CD14-positive monocyte (primary cell): ENCODE data around the gene MYO5B. TPM values are rescaled to one million over a fixed set of nuclear protein-coding genes. Genes with fewer than 3 reads are reported as not detected.

ENCODE experiments used
- DNase-seq, 3 donors: peaks; one replicate each; pipeline ENCODE4 v3.0.0-alpha.2; 2011 to 2022
- H2AFZ ChIP-seq: 2 replicates; pipeline ENCODE4 v1.6.0; 2012; ENCODE audit warnings: mild to moderate bottlenecking, low read depth, low read length, inconsistent platforms; ENCODE audit not compliant: insufficient read depth, poor library complexity, severe bottlenecking
- H3K27ac ChIP-seq, 2 donors: 1 replicate in 1 of 2; 2 replicates in 1 of 2; pipeline ENCODE4 v1.5.1; 2012 to 2013; ENCODE audit warnings: low read length in 2 of 2, control low read depth in 1 of 2, inconsistent platforms in 1 of 2, low read depth in 1 of 2, mild to moderate bottlenecking in 1 of 2
- H3K27me3 ChIP-seq, 2 donors: one replicate each; pipeline versions ENCODE4 v1.6.0 to v1.6.1; 2011 to 2013; ENCODE audit warnings: low read length in 2 of 2; ENCODE audit not compliant: control insufficient read depth in 2 of 2, insufficient read depth in 2 of 2
- H3K36me3 ChIP-seq, 2 donors: replicated peaks in 1 of 2; 1 replicate in 1 of 2; 2 replicates in 1 of 2; pipeline versions ENCODE4 v1.5.1 to v1.6.1; 2012 to 2013; ENCODE audit warnings: low read length in 2 of 2, control low read depth in 1 of 2, inconsistent platforms in 1 of 2, mild to moderate bottlenecking in 1 of 2; ENCODE audit not compliant: insufficient read depth in 2 of 2, control insufficient read depth in 1 of 2
- H3K4me1 ChIP-seq, 2 donors: 1 replicate in 1 of 2; 2 replicates in 1 of 2; pipeline versions ENCODE4 v1.5.1 to v1.6.1; 2012 to 2013; ENCODE audit warnings: low read length in 2 of 2, control low read depth in 1 of 2, inconsistent platforms in 1 of 2, mild to moderate bottlenecking in 1 of 2, moderate library complexity in 1 of 2; ENCODE audit not compliant: insufficient read depth in 2 of 2, control insufficient read depth in 1 of 2
- H3K4me2 ChIP-seq: replicated peaks from 2 replicates; pipeline ENCODE3; 2012; ENCODE audit warnings: low read length, moderate library complexity, mild to moderate bottlenecking; ENCODE audit not compliant: poor library complexity, severe bottlenecking; ENCODE audit errors: extremely low read depth
- H3K4me3 ChIP-seq, 3 experiments: fragments of 200-600 bp in 1 of 3; sonication (generic) in 1 of 3; replicated peaks in 1 of 3; 1 replicate in 2 of 3; 2 replicates in 1 of 3; pipeline ENCODE4 v1.5.1; 2011 to 2013; ENCODE audit warnings: low read length in 3 of 3, mild to moderate bottlenecking in 3 of 3, control low read depth in 2 of 3, low read depth in 2 of 3, inconsistent platforms in 1 of 3, moderate library complexity in 1 of 3
- H3K79me2 ChIP-seq: 2 replicates; pipeline ENCODE4 v1.6.0; 2012; ENCODE audit warnings: mild to moderate bottlenecking, control low read depth, inconsistent platforms, low read length, moderate library complexity; ENCODE audit not compliant: insufficient read depth
- H3K9ac ChIP-seq: 2 replicates; pipeline ENCODE4 v1.6.0; 2017; ENCODE audit warnings: low read length, mild to moderate bottlenecking; ENCODE audit not compliant: insufficient read depth, poor library complexity, severe bottlenecking
- H3K9me3 ChIP-seq, 2 donors: replicated peaks in 1 of 2; 1 replicate in 1 of 2; 2 replicates in 1 of 2; pipeline versions ENCODE4 v1.5.1 to v1.6.1; 2012 to 2013; ENCODE audit warnings: low read length in 2 of 2, control low read depth in 1 of 2; ENCODE audit not compliant: control insufficient read depth in 1 of 2, insufficient read depth in 1 of 2
- H4K20me1 ChIP-seq: 2 replicates; pipeline ENCODE4 v1.6.0; 2012; ENCODE audit warnings: mild to moderate bottlenecking, low read length, control low read depth, moderate library complexity; ENCODE audit not compliant: insufficient read depth
- H3K27ac Mint-ChIP-seq, 7 donors: one replicate each; pipeline ENCODE4 v1.8.0; 2020; ENCODE audit warnings: mild to moderate bottlenecking in 7 of 7, mixed read lengths in 7 of 7, moderate library complexity in 6 of 7, inconsistent platforms in 2 of 7
- H3K27me3 Mint-ChIP-seq, 3 donors: one replicate each; pipeline ENCODE4 v1.8.0; 2021 to 2022; ENCODE audit warnings: low read depth in 3 of 3, mild to moderate bottlenecking in 3 of 3, mixed read lengths in 3 of 3, moderate library complexity in 3 of 3, inconsistent platforms in 1 of 3
- H3K36me3 Mint-ChIP-seq, 2 donors: one replicate each; pipeline ENCODE4 v1.8.0; 2020; ENCODE audit warnings: mixed read lengths in 2 of 2, inconsistent platforms in 1 of 2, mild to moderate bottlenecking in 1 of 2
- H3K4me1 Mint-ChIP-seq: one replicate; pipeline ENCODE4 v1.8.0; 2020; ENCODE audit warnings: mild to moderate bottlenecking, mixed read lengths
- H3K4me3 Mint-ChIP-seq, 2 donors: one replicate each; pipeline ENCODE4 v1.8.0; 2020; ENCODE audit warnings: mild to moderate bottlenecking in 2 of 2, mixed read lengths in 2 of 2, moderate library complexity in 1 of 2
- H3K9me3 Mint-ChIP-seq, 7 donors: one replicate each; pipeline ENCODE4 v1.8.0; 2020 to 2022; ENCODE audit warnings: mixed read lengths in 7 of 7, mild to moderate bottlenecking in 6 of 7, moderate library complexity in 6 of 7, inconsistent platforms in 2 of 7
- CTCF ChIP-seq: fragments of 200-600 bp; IDR thresholded peaks from one replicate; pipeline ENCODE4 v1.8.0; 2022; ENCODE audit warnings: antibody characterized with exemption, mild to moderate bottlenecking
- WGBS: methylation state at CpG from one replicate; pipeline ENCODE4 v1.1.5; 2013; ENCODE audit warnings: missing lambda C conversion rate; ENCODE audit not compliant: insufficient coverage; 5-methylcytosine and 5-hydroxymethylcytosine counted together
- intact Hi-C, 2 donors: fragments of 100-400 bp; cut with micrococcal nuclease; formaldehyde crosslinking; loops; one replicate each; pipeline versions ENCODE4 v1.15.0 to v1.15.1; 2023
- polyA plus RNA-seq, 3 donors: library from polyadenylated mRNA; depleted of rRNA in 1 of 3; unstranded in 2 of 3; stranded (reverse) in 1 of 3; fragments of 300-500 nt in 2 of 3; fragments of >200 nt in 1 of 3; fragmentation: Illumina TruSeq in 2 of 3; gene quantifications; 1 replicate in 2 of 3; 2 replicates in 1 of 3; pipeline ENCODE4 v1.2.3, GENCODE V29; 2012 to 2021

Gene MYO5B
- polyA plus RNA-seq, 3 donors, result 0.04 TPM; not detected in 2

- no peaks in the 10 kb centered on the region for H3K4me1 ChIP-seq
- no peaks in the 10 kb centered on the region for H4K20me1 ChIP-seq
- TF ChIP-seq CTCF, result no peak
- H3K9me3 ChIP-seq, result no peaks in the 10 kb centered on the region
- H3K4me3 ChIP-seq, result no peak overlapping the region
- H3K4me2 ChIP-seq, result no peak overlapping the region
- no peak overlapping the region for H3K27ac ChIP-seq
- Mint-ChIP-seq H3K27ac (no peak overlapping the region), H3K36me3 (no peaks in the 10 kb centered on the region), H3K4me3 (peak overlapping the region in 1 of 2 donors; percentile 52), H3K4me1 (no peaks in the 10 kb centered on the region), H3K9me3 (peaks cover 0 to 18% (median 0%) of the 10 kb centered on the region in 7 donors), H3K27me3 (peaks cover 13 to 23% (median 14%) of the 10 kb centered on the region in 3 donors)
- peaks cover 6% of the 10 kb centered on the region in 2 donors for H3K27me3 ChIP-seq
- intact Hi-C loops, result no loop called here
- H3K36me3 ChIP-seq, result no peaks in the 10 kb centered on the region
- no peaks in the 10 kb centered on the region for H3K79me2 ChIP-seq
- H2AFZ ChIP-seq, result no peak overlapping the region
- whole genome bisulfite sequencing, result 31% methylated on average over 4 of the region's 12 CpGs
- no peak overlapping the region for H3K9ac ChIP-seq
- DNase-seq, result no peak
Measured at GRCh38 chr18:49921318-49921985, 273.5 kb downstream of the MYO5B start.

- H3K27ac ChIP-seq, result no peak overlapping the region
- 2% methylated on average over 4 of the region's 6 CpGs for WGBS
- no peak overlapping the region for H3K4me3 ChIP-seq
- H3K4me1 Mint-ChIP-seq, result no peaks in the 10 kb centered on the region
- peaks cover 0 to 15% (median 0%) of the 10 kb centered on the region in 7 donors for H3K9me3 Mint-ChIP-seq
- no peaks in the 10 kb centered on the region for H4K20me1 ChIP-seq
- no peaks in the 10 kb centered on the region for H3K9me3 ChIP-seq
- no peak overlapping the region for H2AFZ ChIP-seq
- H3K4me2 ChIP-seq, result no peak overlapping the region
- no peaks in the 10 kb centered on the region for H3K36me3 Mint-ChIP-seq
- H3K27me3 Mint-ChIP-seq, result peaks cover 13 to 23% (median 13%) of the 10 kb centered on the region in 3 donors
- no peak for TF ChIP-seq CTCF
- H3K36me3 ChIP-seq, result no peaks in the 10 kb centered on the region
- intact Hi-C loops, result no loop called here
- no peak overlapping the region for H3K9ac ChIP-seq
- H3K4me1 ChIP-seq, result no peaks in the 10 kb centered on the region
- H3K79me2 ChIP-seq, result no peaks in the 10 kb centered on the region
- H3K27me3 ChIP-seq, result peaks cover 6% of the 10 kb centered on the region in 2 donors
- peak overlapping the region in 1 of 2 donors; percentile 52 for H3K4me3 Mint-ChIP-seq
- DNase-seq, result no peak
- no peak overlapping the region for H3K27ac Mint-ChIP-seq
Measured at GRCh38 chr18:49920731-49921130, 274.2 kb downstream of the MYO5B start.
